Endothelial cell of umbilical vein (primary cell): ENCODE measurements around the gene CCDC171. TPM values are rescaled to one million over a fixed set of nuclear protein-coding genes. Genes with fewer than 3 reads are reported as not detected.

Source experiments
- BruUV-seq: library from RNA; stranded (reverse); fragments of 400-500 nt; replicated peaks from 2 replicates; lab custom pipeline; 2021; lab: Mats Ljungman, UMichigan
- CTCF ChIA-PET: fragments of 300-600, 350-600 bp; sonication (Branson Sonifier 250); formaldehyde crosslinking; loops from one replicate; lab custom pipeline; 2021; ENCODE audit warnings: antibody characterized with exemption, inconsistent platforms; lab: Charles Lee
- POLR2A ChIA-PET: fragments of 300-600, 350-600 bp; sonication (Branson Sonifier 250); formaldehyde crosslinking; loops from one replicate; lab custom pipeline; 2021; ENCODE audit warnings: antibody characterized with exemption, inconsistent platforms; lab: Charles Lee
- DNase-seq: peaks from one replicate; pipeline ENCODE4 v3.0.0-alpha.2; 2011; ENCODE audit warnings: low read depth, low spot score
- FAIRE-seq: peaks from 2 replicates; lab custom pipeline; 2011; peaks lifted over from hg19 to GRCh38; lab: Jason Lieb, UNC
- H2AFZ ChIP-seq: 2 replicates; pipeline ENCODE4 v1.6.0; 2012; ENCODE audit warnings: low read depth, low read length, control low read depth, inconsistent platforms
- H3K27ac ChIP-seq: 2 replicates; pipeline ENCODE4 v1.5.1; 2011; ENCODE audit warnings: low read depth, mild to moderate bottlenecking, control low read depth, low read length, moderate library complexity; ENCODE audit not compliant: insufficient read depth
- H3K27me3 ChIP-seq, 2 experiments: 2 replicates each; pipeline versions ENCODE4 v1.6.0 to v1.6.1; 2011; ENCODE audit warnings: low read length in 2 of 2, mixed read lengths in 1 of 2; ENCODE audit not compliant: control insufficient read depth in 2 of 2, insufficient read depth in 2 of 2
- H3K36me3 ChIP-seq, 2 experiments: 2 replicates in 1 of 2; 3 replicates in 1 of 2; pipeline ENCODE4 v1.5.1; 2011; ENCODE audit warnings: low read length in 2 of 2, mild to moderate bottlenecking in 1 of 2, moderate library complexity in 1 of 2; ENCODE audit not compliant: control insufficient read depth in 2 of 2, insufficient read depth in 2 of 2; ENCODE audit errors: extremely low read depth in 1 of 2
- H3K4me1 ChIP-seq: 3 replicates; pipeline ENCODE4 v1.5.1; 2011; ENCODE audit warnings: mild to moderate bottlenecking, low read length; ENCODE audit not compliant: control insufficient read depth, insufficient read depth; ENCODE audit errors: extremely low read depth
- H3K4me2 ChIP-seq: 2 replicates; pipeline ENCODE4 v1.6.1; 2011; ENCODE audit warnings: low read length, control low read depth, mixed read lengths; ENCODE audit not compliant: insufficient read depth
- H3K4me3 ChIP-seq, 3 experiments: fragments of 200-600 bp in 1 of 3; sonication (generic), shearing (Covaris generic) in 1 of 3; replicated peaks in 1 of 3; 2 replicates each; pipeline ENCODE4 v1.5.1; 2011 to 2016; ENCODE audit warnings: control low read depth in 3 of 3, low read length in 3 of 3, mild to moderate bottlenecking in 2 of 3, inconsistent platforms in 1 of 3, low read depth in 1 of 3, moderate library complexity in 1 of 3; ENCODE audit not compliant: insufficient read depth in 1 of 3
- H3K79me2 ChIP-seq: 2 replicates; pipeline ENCODE4 v1.6.0; 2012; ENCODE audit warnings: low read length, inconsistent platforms; ENCODE audit not compliant: control insufficient read depth, insufficient read depth
- H3K9ac ChIP-seq: replicated peaks from 2 replicates; pipeline ENCODE3; 2011; ENCODE audit warnings: low read length, control low read depth; ENCODE audit not compliant: insufficient read depth; ENCODE audit errors: extremely low read depth
- H3K9me1 ChIP-seq: replicated peaks from 3 replicates; pipeline ENCODE4 v1.6.0; 2011; ENCODE audit warnings: mild to moderate bottlenecking, low read length; ENCODE audit not compliant: control insufficient read depth, insufficient read depth; ENCODE audit errors: extremely low read depth
- H3K9me3 ChIP-seq: replicated peaks from 2 replicates; pipeline ENCODE4 v1.5.1; 2012; ENCODE audit warnings: low read length, inconsistent platforms; ENCODE audit not compliant: control insufficient read depth, insufficient read depth
- H4K20me1 ChIP-seq: replicated peaks from 2 replicates; pipeline ENCODE3; 2011; ENCODE audit warnings: mild to moderate bottlenecking, low read length; ENCODE audit not compliant: control insufficient read depth, insufficient read depth; ENCODE audit errors: extremely low read depth
- CTCF ChIP-seq, 2 donors: IDR thresholded peaks; 1 replicate in 1 of 2; 2 replicates in 1 of 2; pipeline ENCODE4 v1.5.1; 2011; ENCODE audit warnings: low read length in 2 of 2, mild to moderate bottlenecking in 2 of 2, moderate library complexity in 2 of 2, control low read depth in 1 of 2, inconsistent platforms in 1 of 2, low read depth in 1 of 2; ENCODE audit not compliant: insufficient read depth in 1 of 2; ENCODE audit errors: extremely low read depth in 1 of 2
- EZH2 ChIP-seq: IDR thresholded peaks from 2 replicates; pipeline ENCODE4 v1.6.1; 2012; ENCODE audit warnings: borderline replicate concordance, low read depth, mild to moderate bottlenecking, moderate library complexity, low read length, inconsistent platforms; ENCODE audit not compliant: severe bottlenecking
- FOS ChIP-seq: IDR thresholded peaks from 2 replicates; pipeline ENCODE4 v1.6.1; 2011; ENCODE audit warnings: mild to moderate bottlenecking, low read length, moderate library complexity, borderline replicate concordance; ENCODE audit not compliant: insufficient read depth
- GATA2 ChIP-seq: IDR thresholded peaks from 2 replicates; pipeline ENCODE4 v1.7.0; 2011; ENCODE audit warnings: low read depth, mild to moderate bottlenecking, moderate library complexity, mixed read lengths, low read length; ENCODE audit not compliant: insufficient read length, insufficient read depth
- JUN ChIP-seq: IDR thresholded peaks from 2 replicates; pipeline ENCODE4 v1.6.1; 2011; ENCODE audit warnings: borderline replicate concordance, low read depth; ENCODE audit not compliant: insufficient read length, insufficient read depth
- MAX ChIP-seq: IDR thresholded peaks from 2 replicates; pipeline ENCODE4 v1.6.1; 2011; ENCODE audit not compliant: insufficient read depth, insufficient read length
- MYC ChIP-seq: IDR thresholded peaks from one replicate; pipeline ENCODE4 v1.6.1; 2011; ENCODE audit warnings: mild to moderate bottlenecking, low read depth, low read length
- POLR2A ChIP-seq: IDR thresholded peaks from 2 replicates; pipeline ENCODE4 v1.6.1; 2012; ENCODE audit warnings: low read depth, mild to moderate bottlenecking, control low read depth, low read length
- POLR2AphosphoS5 ChIP-seq: IDR thresholded peaks from 2 replicates; pipeline ENCODE4 v1.6.1; 2012; ENCODE audit warnings: low read depth, mild to moderate bottlenecking, control low read depth, low read length, moderate library complexity; ENCODE audit not compliant: insufficient read depth
- dilution Hi-C: fragments of 300-500 bp; cut with MboI; formaldehyde crosslinking; loops from one replicate; pipeline ENCODE4 v1.15.0; 2019; ENCODE audit warnings: low sequenced_read_pairs; ENCODE audit not compliant: extremely low pct_ligation_motif_present
- intact Hi-C: fragments of 100-400 bp; cut with micrococcal nuclease; formaldehyde crosslinking; loops from one replicate; pipeline ENCODE4 v1.10.0; 2022
- polyA plus RNA-seq, 4 experiments: library from polyadenylated mRNA; depleted of rRNA in 3 of 4; stranded (reverse) in 3 of 4; unstranded in 1 of 4; fragments of >200 nt; gene quantifications; 2 replicates each; pipeline versions ENCODE4 v1.2.1 to v1.2.3, GENCODE V29; 2011 to 2012; ENCODE audit warnings: missing spikeins in 1 of 4
- total RNA-seq: library from RNA; stranded (reverse); gene quantifications from 2 replicates; pipeline ENCODE4 v1.2.3, GENCODE V29; 2021

Gene CCDC171
- total and polyA plus RNA-seq, 2 donors (not counting 3 experiments of a cell fraction or from before 2014, with no cell fraction given): 0.58 to 1.4 TPM

GRCh38 chr9:15724016-15724415 is 171.2 kb downstream of the CCDC171 start:
- H3K4me1 ChIP-seq: no peaks in the 10 kb centered on the region
- dilution Hi-C loops: no loop called here
- intact Hi-C loops: no loop called here
- no peak overlapping the region for H3K9ac ChIP-seq
- ChIA-PET CTCF (no interaction called here), POLR2A (no interaction called here)
- TF ChIP-seq JUN (no peak), FOS (no peak), CTCF (IDR thresholded peaks at IDR 0.05; ENCODE audit: extremely low read depth in 1 of 2, insufficient read depth in 1 of 2, low read depth in 1 of 2, low read length in 2 of 2) (no peak), MAX (no peak), EZH2 (no peak), MYC (no peak), GATA2 (no peak), POLR2A (no peak), POLR2AphosphoS5 (no peak)
- DNase-seq (no peak), FAIRE-seq (no peak)
- no peaks in the 10 kb centered on the region for H4K20me1 ChIP-seq
- H3K9me3 ChIP-seq: no peaks in the 10 kb centered on the region
- no peak overlapping the region for H3K4me3 ChIP-seq
- H3K4me2 ChIP-seq: no peak overlapping the region
- H3K9me1 ChIP-seq: no peaks in the 10 kb centered on the region
- no peaks in the 10 kb centered on the region for H3K27me3 ChIP-seq
- H3K36me3 ChIP-seq: no peaks in the 10 kb centered on the region
- H2AFZ ChIP-seq: no peak overlapping the region
- no peaks in the 10 kb centered on the region for H3K79me2 ChIP-seq
- no peak overlapping the region for H3K27ac ChIP-seq
- BruUV-seq: no TSS peak
